H1 (cell line): Measurements from ENCODE around the gene CTXN1. TPM values are rescaled to one million over a fixed set of nuclear protein-coding genes. Genes with fewer than 3 reads are reported as not detected.
A peak's percentile ranks its signal among the peaks of the same experiment; 100 is the strongest.

Experiments used
- CTCF ChIA-PET: fragments of 300-600 bp; sonication (Branson Sonifier 250); formaldehyde crosslinking; loops from one replicate; lab custom pipeline; 2021; ENCODE audit not compliant: partially characterized antibody; lab: Charles Lee
- POLR2A ChIA-PET: fragments of 300-600 bp; sonication (Branson Sonifier 250); formaldehyde crosslinking; loops from one replicate; lab custom pipeline; 2021; ENCODE audit warnings: inconsistent platforms; ENCODE audit not compliant: partially characterized antibody; lab: Charles Lee
- DNase-seq, 2 experiments: peaks; one replicate each; pipeline versions ENCODE4 v3.0.0 to v3.0.0-alpha.2; 2010 to 2022; ENCODE audit warnings: low spot score in 2 of 2, low read depth in 1 of 2, mixed read lengths in 1 of 2
- FAIRE-seq: peaks from 2 replicates; lab custom pipeline; 2011; peaks lifted over from hg19 to GRCh38; lab: Jason Lieb, UNC
- H2AFZ ChIP-seq: 2 replicates; pipeline ENCODE4 v1.8.1; 2012; ENCODE audit warnings: low read length, inconsistent platforms
- H2AK5ac ChIP-seq: 2 replicates; pipeline ENCODE4 v1.6.1; 2013; ENCODE audit warnings: low read depth, low read length
- H2BK120ac ChIP-seq: replicated peaks from 2 replicates; pipeline ENCODE3; 2013; ENCODE audit warnings: low read depth, low read length, inconsistent platforms
- H2BK12ac ChIP-seq: 2 replicates; pipeline ENCODE4 v1.6.1; 2013; ENCODE audit warnings: low read depth, low read length
- H2BK15ac ChIP-seq: 2 replicates; pipeline ENCODE4 v1.6.1; 2013; ENCODE audit warnings: low read length
- H2BK20ac ChIP-seq: 2 replicates; pipeline ENCODE4 v1.6.1; 2013; ENCODE audit warnings: low read length
- H2BK5ac ChIP-seq: 2 replicates; pipeline ENCODE4 v1.6.1; 2013; ENCODE audit warnings: low read depth, low read length
- H3K14ac ChIP-seq: 2 replicates; pipeline ENCODE4 v1.6.1; 2013; ENCODE audit warnings: inconsistent platforms; ENCODE audit not compliant: insufficient read length
- H3K18ac ChIP-seq: 2 replicates; pipeline ENCODE4 v1.6.1; 2013; ENCODE audit warnings: low read length; ENCODE audit errors: extremely low read depth
- H3K23ac ChIP-seq: 2 replicates; pipeline ENCODE4 v1.6.1; 2013; ENCODE audit warnings: inconsistent platforms; ENCODE audit not compliant: insufficient read length
- H3K23me2 ChIP-seq: 2 replicates; pipeline ENCODE4 v1.6.1; 2013; ENCODE audit warnings: low read depth, low read length
- H3K27ac ChIP-seq: 2 replicates; pipeline ENCODE4 v1.6.1; 2011; ENCODE audit warnings: low read depth, low read length, inconsistent platforms
- H3K27me3 ChIP-seq, 4 experiments: replicated peaks in 1 of 4; 1 replicate in 1 of 4; 2 replicates in 3 of 4; pipeline versions ENCODE4 v1.6.1 to v1.8.1; 2011 to 2013; ENCODE audit warnings: low read length in 3 of 4, mild to moderate bottlenecking in 3 of 4, inconsistent platforms in 2 of 4, mixed read lengths in 2 of 4, moderate library complexity in 1 of 4; ENCODE audit not compliant: control insufficient read depth in 3 of 4, insufficient read depth in 3 of 4; ENCODE audit errors: extremely low read depth in 1 of 4
- H3K36me3 ChIP-seq, 4 experiments: 2 replicates each; pipeline versions ENCODE4 v1.6.1 to v1.8.1; 2011 to 2013; ENCODE audit warnings: mild to moderate bottlenecking in 4 of 4, low read length in 3 of 4, moderate library complexity in 2 of 4, control low read depth in 1 of 4, inconsistent platforms in 1 of 4; ENCODE audit not compliant: insufficient read depth in 4 of 4, control insufficient read depth in 2 of 4
- H3K4ac ChIP-seq: replicated peaks from 2 replicates; pipeline ENCODE3; 2013; ENCODE audit warnings: low read length, low read depth, mixed read lengths, inconsistent platforms; ENCODE audit not compliant: insufficient read length
- H3K4me1 ChIP-seq, 4 experiments: replicated peaks in 1 of 4; 1 replicate in 1 of 4; 2 replicates in 3 of 4; pipeline versions ENCODE4 v1.6.1 to v1.8.1; 2011 to 2013; ENCODE audit warnings: low read length in 3 of 4, inconsistent platforms in 2 of 4, mixed read lengths in 1 of 4; ENCODE audit not compliant: insufficient read depth in 4 of 4, control insufficient read depth in 3 of 4
- H3K4me2 ChIP-seq, 2 experiments: 2 replicates each; pipeline versions ENCODE4 v1.6.1 to v1.8.1; 2011 to 2013; ENCODE audit warnings: low read depth in 2 of 2, low read length in 2 of 2, control low read depth in 1 of 2, inconsistent platforms in 1 of 2, mild to moderate bottlenecking in 1 of 2; ENCODE audit not compliant: insufficient read depth in 1 of 2
- H3K4me3 ChIP-seq, 4 experiments: fragments of 200-600, 300-600 bp in 1 of 4; sonication (generic), shearing (Covaris generic), sonication (Bioruptor Twin) in 1 of 4; 2 replicates each; pipeline versions ENCODE4 v1.5.1 to v1.8.1; 2011 to 2016; ENCODE audit warnings: low read length in 4 of 4, low read depth in 3 of 4, control low read depth in 2 of 4, inconsistent platforms in 2 of 4, mild to moderate bottlenecking in 2 of 4, mixed read lengths in 1 of 4, moderate library complexity in 1 of 4; ENCODE audit not compliant: insufficient read depth in 2 of 4; ENCODE audit errors: extremely low read depth in 1 of 4
- H3K56ac ChIP-seq: replicated peaks from 2 replicates; pipeline ENCODE3; 2013; ENCODE audit warnings: low read depth, mild to moderate bottlenecking, mixed read lengths, low read length, inconsistent platforms; ENCODE audit not compliant: insufficient read length
- H3K79me1 ChIP-seq: 2 replicates; pipeline ENCODE4 v1.6.1; 2013; ENCODE audit warnings: low read depth, low read length, control low read depth
- H3K79me2 ChIP-seq, 2 experiments: 2 replicates each; pipeline versions ENCODE4 v1.6.1 to v1.8.1; 2012 to 2013; ENCODE audit warnings: low read length in 2 of 2, mild to moderate bottlenecking in 2 of 2, inconsistent platforms in 1 of 2; ENCODE audit not compliant: insufficient read depth in 2 of 2, control insufficient read depth in 1 of 2
- H3K9ac ChIP-seq, 4 experiments: replicated peaks in 1 of 4; 1 replicate in 1 of 4; 2 replicates in 3 of 4; pipeline versions ENCODE4 v1.6.1 to v1.8.1; 2011 to 2013; ENCODE audit warnings: low read depth in 3 of 4, low read length in 3 of 4, control low read depth in 2 of 4, mild to moderate bottlenecking in 2 of 4, moderate library complexity in 2 of 4, inconsistent platforms in 1 of 4; ENCODE audit errors: extremely low read depth in 1 of 4
- H3K9me3 ChIP-seq, 2 experiments: 2 replicates each; pipeline versions ENCODE4 v1.6.1 to v1.8.1; 2012 to 2013; ENCODE audit warnings: mild to moderate bottlenecking in 2 of 2, moderate library complexity in 2 of 2, control low read depth in 1 of 2, inconsistent platforms in 1 of 2, low read depth in 1 of 2, low read length in 1 of 2, mixed read lengths in 1 of 2; ENCODE audit not compliant: insufficient read depth in 2 of 2
- H4K20me1 ChIP-seq, 2 experiments: replicated peaks in 1 of 2; 2 replicates each; pipeline versions ENCODE3 to v1.8.1; 2011 to 2013; ENCODE audit warnings: inconsistent platforms in 2 of 2, low read length in 2 of 2, mild to moderate bottlenecking in 1 of 2; ENCODE audit not compliant: insufficient read depth in 2 of 2, control insufficient read depth in 1 of 2
- H4K5ac ChIP-seq: 2 replicates; pipeline ENCODE4 v1.6.1; 2013; ENCODE audit warnings: low read length, low read depth, mixed read lengths, inconsistent platforms; ENCODE audit not compliant: insufficient read length
- H4K8ac ChIP-seq: 2 replicates; pipeline ENCODE4 v1.8.0; 2013; ENCODE audit warnings: mild to moderate bottlenecking, moderate library complexity, low read length, inconsistent platforms; ENCODE audit not compliant: insufficient read depth; ENCODE audit errors: extremely low read depth
- H4K91ac ChIP-seq: replicated peaks from 2 replicates; pipeline ENCODE3; 2013; ENCODE audit warnings: low read length, mixed read lengths, inconsistent platforms; ENCODE audit not compliant: insufficient read length
- KDM4A ChIP-seq: IDR thresholded peaks from one replicate; pipeline ENCODE4 v1.7.1; 2012; ENCODE audit warnings: low read depth, mild to moderate bottlenecking, moderate library complexity, low read length, inconsistent platforms; ENCODE audit not compliant: severe bottlenecking
- POLR2A ChIP-seq, 2 experiments: IDR thresholded peaks; 1 replicate in 1 of 2; 2 replicates in 1 of 2; pipeline ENCODE4 v1.6.1; 2011; ENCODE audit warnings: low read depth in 2 of 2, low read length in 2 of 2, mild to moderate bottlenecking in 2 of 2; ENCODE audit errors: control extremely low read depth in 1 of 2
- SP1 ChIP-seq: IDR thresholded peaks from 2 replicates; pipeline ENCODE4 v1.6.1; 2011; ENCODE audit warnings: low read depth, low read length
- SP4 ChIP-seq: IDR thresholded peaks from 2 replicates; pipeline ENCODE4 v1.6.1; 2012; ENCODE audit warnings: low read length, inconsistent platforms
- SRF ChIP-seq: IDR thresholded peaks from 2 replicates; pipeline ENCODE4 v1.6.1; 2011; ENCODE audit warnings: mild to moderate bottlenecking, low read depth, low read length, moderate library complexity
- TAF7 ChIP-seq: optimal IDR thresholded peaks from 2 replicates; pipeline ENCODE3; 2011; ENCODE audit warnings: low read depth, mild to moderate bottlenecking, inconsistent platforms, low read length, moderate library complexity, borderline replicate concordance
- WGBS, 2 experiments: shearing (Covaris generic) in 1 of 2; methylation state at CpG; one replicate each; pipeline versions ENCODE4 v1.1.6 to v1.1.7; 2013 to 2015; ENCODE audit warnings: low lambda C conversion rate in 2 of 2, mixed read lengths in 2 of 2, inconsistent platforms in 1 of 2, low coverage in 1 of 2, missing lambda C conversion rate in 1 of 2; ENCODE audit not compliant: insufficient replicate concordance in 2 of 2, insufficient coverage in 1 of 2, insufficient read length in 1 of 2; ENCODE audit errors: extremely low coverage in 1 of 2, missing lambda C conversion rate in 1 of 2; 5-methylcytosine and 5-hydroxymethylcytosine counted together
- long read RNA-seq, 2 experiments: library from RNA in 1 of 2; library from capped mRNA in 1 of 2; stranded (forward); transcript quantifications; one replicate each; pipeline ENCODE4 v2.0.0, GENCODE V29; 2021; ENCODE audit warnings: inconsistent platforms in 1 of 2
- polyA minus RNA-seq, 3 experiments: library from RNA; depleted of rRNA, polyadenylated mRNA; stranded (reverse); fragments of >200 nt; gene quantifications; 1 replicate in 2 of 3; 2 replicates in 1 of 3; pipeline ENCODE4 v1.2.3, GENCODE V29; 2011
- polyA plus RNA-seq, 7 experiments: library from polyadenylated mRNA; depleted of rRNA in 3 of 7; stranded (reverse) in 5 of 7; unstranded in 2 of 7; fragments of >200 nt in 5 of 7; fragments of 200-250 nt in 2 of 7; gene quantifications; 1 replicate in 5 of 7; 2 replicates in 1 of 7; 4 replicates in 1 of 7; pipeline versions ENCODE4 v1.2.1 to v1.2.3, GENCODE V29; 2011 to 2013; ENCODE audit warnings: missing spikeins in 2 of 7, mixed read lengths in 2 of 7
- total RNA-seq: library from RNA; stranded (reverse); fragmentation: NEBNext Ultra II Directional; extraction: Animal tissue kit (Norgen Biotek cat#: 25700); gene quantifications from 2 replicates; pipeline ENCODE4 v1.2.1, GENCODE V29; 2021
- TF ChIP-seq, protein P1 (sequence below): IDR thresholded peaks from 2 replicates; pipeline ENCODE4 v1.6.1; 2012; ENCODE audit warnings: inconsistent platforms

CTXN1 gene
- total RNA-seq (58.0 and 64.5 TPM in 2 replicates), polyA plus RNA-seq (2011; rRNA removed) (16.4 and 39.1 TPM in 2 replicates), polyA minus RNA-seq (2011; rRNA and poly(A)+ RNA removed) (0.54 and 1.6 TPM in 2 replicates)
- polyA plus RNA-seq (2011; cell fraction: cytosol; rRNA removed) = 15.2 TPM
- 29.7 TPM for polyA plus RNA-seq (2011; cell fraction: nucleus; rRNA removed)
- 13.0 to 35.0 TPM (median 34.2 TPM) in 4 replicates for polyA plus RNA-seq (2012, experiment 1 of 2)
- 25.9 TPM for polyA plus RNA-seq (2012, experiment 2 of 2)
- polyA plus RNA-seq (2013, experiment 1 of 2) = 44.9 TPM
- 51.0 TPM for polyA plus RNA-seq (2013, experiment 2 of 2)
- 38.1 TPM for polyA minus RNA-seq (2011; cell fraction: cytosol; rRNA and poly(A)+ RNA removed)
- 17.8 TPM for polyA minus RNA-seq (2011; cell fraction: nucleus; rRNA and poly(A)+ RNA removed)
- long read RNA-seq, experiment 1, transcript CTXN1-201 (2 exons, 1,274 nt) = major isoform, 36 of 161 reads
- long read RNA-seq, experiment 1, partial matches to known transcripts = 124 of 161 reads
- long read RNA-seq, experiment 1, other reads (novel, unspliced or antisense) = 1 of 161 reads
- long read RNA-seq, experiment 2 = 0 reads

DNA sequence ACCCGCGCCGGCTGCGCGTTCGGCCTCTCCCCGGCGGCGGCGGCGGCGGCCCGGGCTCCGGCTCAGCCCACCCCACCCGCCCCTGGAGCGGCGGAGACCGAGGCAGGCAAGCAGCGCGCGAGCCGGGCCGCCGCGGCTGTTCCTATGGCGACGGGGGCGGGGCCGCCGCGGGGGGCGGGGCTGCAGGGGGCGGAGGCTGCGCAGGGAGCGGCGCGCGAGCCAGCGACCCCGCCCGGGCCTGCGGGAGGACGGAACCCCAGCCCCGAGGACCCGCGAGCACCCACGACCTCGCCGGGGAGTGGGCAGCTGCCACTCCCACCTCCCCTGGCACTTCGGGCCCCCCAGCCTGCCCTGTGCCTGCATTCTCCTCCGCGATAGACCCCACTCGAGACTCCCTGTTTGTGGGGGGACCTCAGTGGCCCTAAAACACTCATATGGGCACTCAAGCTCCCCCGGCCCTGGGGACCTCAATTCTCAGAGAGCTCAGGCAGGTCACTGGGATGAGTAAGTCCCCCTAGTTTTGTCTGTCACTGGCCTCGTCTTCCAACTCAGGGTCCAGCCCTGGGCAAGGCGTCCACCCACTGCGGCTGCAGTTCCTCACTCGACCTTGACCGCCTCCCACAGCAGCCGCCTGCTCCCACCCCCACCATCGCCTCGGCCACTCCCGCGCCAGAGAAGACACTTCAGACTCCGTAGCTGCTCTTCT lies at the start of gene CTXN1:
Gene CTXN1 (minus strand): TSS at position 115 of the 706 bp plus-strand sequence. CDS start 597 bp downstream, outside the sequence.
- H4K5ac ChIP-seq = peak within 1 kb of the TSS; percentile 54
- H3K18ac ChIP-seq = no peak within 1 kb of the TSS; the same call in 1 of the 2 replicates
- peak within 1 kb of the TSS in 2 of 4 experiments; percentile 25 to 52; a peak in 4 of 7 replicates for H3K9ac ChIP-seq
- no peak within 1 kb of the TSS for H3K4ac ChIP-seq
- H2BK12ac ChIP-seq = no peak within 1 kb of the TSS
- peaks cover 12 to 24% of the 10 kb centered on the region in 2 experiments for H4K20me1 ChIP-seq
- no peak within 1 kb of the TSS for H3K56ac ChIP-seq
- peak within 1 kb of the TSS; percentile 83 for H4K8ac ChIP-seq
- no peak within 1 kb of the TSS for H2AFZ ChIP-seq
- TF ChIP-seq SP1 (no peak), KDM4A (no peak), SP4 (0 out of 2 replicates have a peak, but pooled peaks have one; percentile 42), SRF (no peak), POLR2A (IDR thresholded peaks at IDR 0.05; ENCODE audit: control extremely low read depth in 1 of 2, low read depth in 2 of 2, low read length in 2 of 2) (peak in 1 of 2 experiments; percentile 34; a peak in 1 of 3 replicates), TAF7 (no peak)
- TF ChIP-seq, protein P1, sequence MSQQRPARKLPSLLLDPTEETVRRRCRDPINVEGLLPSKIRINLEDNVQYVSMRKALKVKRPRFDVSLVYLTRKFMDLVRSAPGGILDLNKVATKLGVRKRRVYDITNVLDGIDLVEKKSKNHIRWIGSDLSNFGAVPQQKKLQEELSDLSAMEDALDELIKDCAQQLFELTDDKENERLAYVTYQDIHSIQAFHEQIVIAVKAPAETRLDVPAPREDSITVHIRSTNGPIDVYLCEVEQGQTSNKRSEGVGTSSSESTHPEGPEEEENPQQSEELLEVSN = no peak
- H2BK5ac ChIP-seq = no peak within 1 kb of the TSS
- H2AK5ac ChIP-seq = no peak within 1 kb of the TSS
- H3K9me3 ChIP-seq = no peaks in the 10 kb centered on the region
- FAIRE-seq (no peak), DNase-seq (peak in 1 of 2 experiments; percentile 91)
- H2BK15ac ChIP-seq = no peak within 1 kb of the TSS
- ChIA-PET CTCF (interaction anchor here (0.7 to 1.9 kb wide), 12 partner anchors 9 to 87 kb away, joined by 3 to 10 read pairs (median 4); partner anchors contain the start of gene TGFBR3L), POLR2A (interaction anchor here (0.7 to 10.4 kb wide), 10 partner anchors 8 to 68 kb away, joined by 3 to 205 read pairs (median 4); partner anchors contain the start of genes TGFBR3L and TIMM44)
- no peak within 1 kb of the TSS for H3K14ac ChIP-seq
- H2BK20ac ChIP-seq = no peak within 1 kb of the TSS
- H2BK120ac ChIP-seq = no peak within 1 kb of the TSS
- 53% methylated on average over 15 of the region's 65 CpGs; no CpG with 5 or more reads in 1 of the 2 experiments for whole genome bisulfite sequencing, 2 experiments
- H3K4me3 ChIP-seq = peak within 1 kb of the TSS; percentile 43 to 66 (median 45)
- no peaks in the 10 kb centered on the region for H3K79me1 ChIP-seq
- peak within 1 kb of the TSS; percentile 4 to 91 for H3K4me2 ChIP-seq
- peak within 1 kb of the TSS; percentile 74 for H4K91ac ChIP-seq
- peaks cover 0 to 11% (median 5%) of the 10 kb centered on the region in 4 experiments; a peak in 5 of 7 replicates for H3K4me1 ChIP-seq
- no peak within 1 kb of the TSS for H3K23ac ChIP-seq
- H3K36me3 ChIP-seq = peaks cover 2 to 10% (median 6%) of the 10 kb centered on the region in 4 experiments; a peak in 5 of 8 replicates
- no peak within 1 kb of the TSS for H3K27ac ChIP-seq
- H3K27me3 ChIP-seq = no peaks in the 10 kb centered on the region
- peaks cover 4% of the 10 kb centered on the region; the same call in 1 of the 2 replicates for H3K23me2 ChIP-seq
- no peaks in the 10 kb centered on the region for H3K79me2 ChIP-seq
